H9 (cell line): ENCODE measurements around the gene ELMOD1. TPM values are rescaled to one million over a fixed set of nuclear protein-coding genes. Genes with fewer than 3 reads are reported as not detected.

Experiments
- DNase-seq: peaks from one replicate; pipeline ENCODE4 v3.0.0-alpha.2; 2017
- H2AFZ ChIP-seq: one replicate; pipeline ENCODE4 v1.6.1; 2013; ENCODE audit warnings: mild to moderate bottlenecking, low read length, control low read depth, moderate library complexity
- H2AK5ac ChIP-seq: 2 replicates; pipeline ENCODE4 v1.6.1; 2013; ENCODE audit warnings: low read length, control low read depth, mixed read lengths; ENCODE audit not compliant: insufficient read length
- H2BK120ac ChIP-seq: one replicate; pipeline ENCODE4 v1.6.1; 2013; ENCODE audit warnings: low read depth, mild to moderate bottlenecking, low read length, control low read depth, inconsistent platforms; ENCODE audit not compliant: poor library complexity, severe bottlenecking
- H2BK12ac ChIP-seq: 2 replicates; pipeline ENCODE4 v1.6.1; 2013; ENCODE audit warnings: low read length, control low read depth, mixed read lengths, low read depth; ENCODE audit not compliant: insufficient read length
- H2BK15ac ChIP-seq: 2 replicates; pipeline ENCODE4 v1.6.1; 2013; ENCODE audit warnings: low read depth, low read length, control low read depth
- H2BK20ac ChIP-seq: one replicate; pipeline ENCODE4 v1.6.1; 2013; ENCODE audit warnings: low read depth, mild to moderate bottlenecking, low read length, control low read depth, inconsistent platforms; ENCODE audit not compliant: poor library complexity, severe bottlenecking
- H2BK5ac ChIP-seq: 2 replicates; pipeline ENCODE4 v1.6.1; 2013; ENCODE audit warnings: low read length, control low read depth, mixed read lengths; ENCODE audit not compliant: insufficient read length
- H3K14ac ChIP-seq: 2 replicates; pipeline ENCODE4 v1.6.1; 2013; ENCODE audit warnings: low read length, control low read depth; ENCODE audit not compliant: insufficient read depth
- H3K18ac ChIP-seq: 2 replicates; pipeline ENCODE4 v1.6.1; 2013; ENCODE audit warnings: low read depth, mild to moderate bottlenecking, mixed read lengths, low read length, control low read depth; ENCODE audit not compliant: insufficient read length
- H3K23ac ChIP-seq: 2 replicates; pipeline ENCODE4 v1.6.1; 2013; ENCODE audit warnings: low read length, control low read depth, mixed read lengths, low read depth; ENCODE audit not compliant: insufficient read length
- H3K23me2 ChIP-seq: 2 replicates; pipeline ENCODE4 v1.6.1; 2013; ENCODE audit warnings: low read depth, mild to moderate bottlenecking, mixed read lengths, low read length, control low read depth; ENCODE audit not compliant: insufficient read length, poor library complexity, severe bottlenecking
- H3K27ac ChIP-seq: 2 replicates; pipeline ENCODE4 v1.5.1; 2013; ENCODE audit warnings: low read length, control low read depth, mixed read lengths, low read depth; ENCODE audit not compliant: insufficient read length
- H3K27me3 ChIP-seq: 2 replicates; pipeline ENCODE4 v1.6.1; 2013; ENCODE audit warnings: low read length, control low read depth, inconsistent platforms; ENCODE audit not compliant: insufficient read depth
- H3K4ac ChIP-seq: 2 replicates; pipeline ENCODE4 v1.6.1; 2013; ENCODE audit warnings: low read depth, mild to moderate bottlenecking, control low read depth, inconsistent platforms, low read length, moderate library complexity
- H3K4me1 ChIP-seq: 2 replicates; pipeline ENCODE4 v1.6.1; 2013; ENCODE audit warnings: low read length, control low read depth, inconsistent platforms; ENCODE audit not compliant: insufficient read depth
- H3K4me2 ChIP-seq: 2 replicates; pipeline ENCODE4 v1.6.1; 2013; ENCODE audit warnings: low read length, control low read depth, mixed read lengths; ENCODE audit not compliant: insufficient read length, insufficient read depth
- H3K56ac ChIP-seq: 2 replicates; pipeline ENCODE4 v1.6.1; 2013; ENCODE audit warnings: low read depth, mild to moderate bottlenecking, mixed read lengths, low read length, control low read depth; ENCODE audit not compliant: insufficient read length
- H3K79me1 ChIP-seq: 2 replicates; pipeline ENCODE4 v1.6.1; 2013; ENCODE audit warnings: low read depth, mild to moderate bottlenecking, moderate library complexity, low read length, control low read depth, inconsistent platforms; ENCODE audit not compliant: insufficient read depth, poor library complexity, severe bottlenecking
- H3K79me2 ChIP-seq: 2 replicates; pipeline ENCODE4 v1.6.1; 2013; ENCODE audit warnings: low read length, control low read depth, inconsistent platforms; ENCODE audit not compliant: insufficient read depth
- H3K9ac ChIP-seq: 2 replicates; pipeline ENCODE4 v1.6.1; 2013; ENCODE audit warnings: low read length, control low read depth, mixed read lengths; ENCODE audit not compliant: insufficient read length; ENCODE audit errors: extremely low read depth
- H3K9me3 ChIP-seq: one replicate; pipeline ENCODE4 v1.6.1; 2013; ENCODE audit warnings: low read depth, low read length, inconsistent platforms; ENCODE audit not compliant: control insufficient read depth
- H3T11ph ChIP-seq: one replicate; pipeline ENCODE4 v1.6.1; 2013; ENCODE audit warnings: mild to moderate bottlenecking, low read length, control low read depth, inconsistent platforms
- H4K20me1 ChIP-seq: one replicate; pipeline ENCODE4 v1.6.1; 2013; ENCODE audit not compliant: control insufficient read depth, insufficient read length, insufficient read depth
- H4K5ac ChIP-seq: 2 replicates; pipeline ENCODE4 v1.6.1; 2013; ENCODE audit warnings: low read depth, mild to moderate bottlenecking, mixed read lengths, low read length, control low read depth; ENCODE audit not compliant: insufficient read length
- H4K8ac ChIP-seq: replicated peaks from 2 replicates; pipeline ENCODE4 v1.6.1; 2013; ENCODE audit warnings: low read length, control low read depth, mixed read lengths, low read depth; ENCODE audit not compliant: insufficient read length
- H4K91ac ChIP-seq: 2 replicates; pipeline ENCODE4 v1.6.1; 2013; ENCODE audit warnings: low read depth, mild to moderate bottlenecking, moderate library complexity, mixed read lengths, low read length, control low read depth; ENCODE audit not compliant: insufficient read length
- H3K27ac Mint-ChIP-seq, 3 experiments: 2 replicates in 2 of 3; 3 replicates in 1 of 3; pipeline ENCODE4 v1.8.0; 2020 to 2021; ENCODE audit warnings: mixed read lengths in 3 of 3, mild to moderate bottlenecking in 1 of 3, moderate library complexity in 1 of 3
- H3K27me3 Mint-ChIP-seq: 2 replicates; pipeline ENCODE4 v1.8.0; 2021; ENCODE audit warnings: low read depth, mild to moderate bottlenecking, moderate library complexity, mixed read lengths
- H3K36me3 Mint-ChIP-seq, 3 experiments: 2 replicates in 2 of 3; 3 replicates in 1 of 3; pipeline ENCODE4 v1.8.0; 2020 to 2021; ENCODE audit warnings: low read depth in 3 of 3, mixed read lengths in 3 of 3; ENCODE audit not compliant: insufficient read depth in 1 of 3
- H3K4me1 Mint-ChIP-seq, 2 experiments: 2 replicates each; pipeline ENCODE4 v1.8.0; 2020; ENCODE audit warnings: mixed read lengths in 2 of 2
- H3K4me3 Mint-ChIP-seq, 2 experiments: 2 replicates in 1 of 2; 3 replicates in 1 of 2; pipeline ENCODE4 v1.8.0; 2020 to 2021; ENCODE audit warnings: mild to moderate bottlenecking in 2 of 2, mixed read lengths in 2 of 2, moderate library complexity in 1 of 2
- H3K9me3 Mint-ChIP-seq, 2 experiments: 2 replicates in 1 of 2; 3 replicates in 1 of 2; pipeline ENCODE4 v1.8.0; 2020; ENCODE audit warnings: mild to moderate bottlenecking in 2 of 2, mixed read lengths in 2 of 2, moderate library complexity in 1 of 2
- WGBS: extraction: QIAGEN DNeasy Blood & Tissue Kit; methylation state at CpG from one replicate; pipeline ENCODE4 v1.1.7; 2013; ENCODE audit warnings: missing lambda C conversion rate, low lambda C conversion rate, mixed read lengths; ENCODE audit not compliant: insufficient read length; ENCODE audit errors: extremely low coverage; 5-methylcytosine and 5-hydroxymethylcytosine counted together
- total RNA-seq: library from RNA; stranded (reverse); gene quantifications from 2 replicates; pipeline ENCODE4 v1.2.1, GENCODE V29; 2021
- TF ChIP-seq, protein P1 (sequence below): fragments of 200-600 bp; sonication (generic); conservative IDR thresholded peaks from 3 replicates; pipeline ENCODE4 v1.8.0; 2021; ENCODE audit warnings: antibody characterized with exemption, mild to moderate bottlenecking

ELMOD1 gene
- total RNA-seq, 1 experiment from 2014 or later: 0.61 TPM

DNA sequence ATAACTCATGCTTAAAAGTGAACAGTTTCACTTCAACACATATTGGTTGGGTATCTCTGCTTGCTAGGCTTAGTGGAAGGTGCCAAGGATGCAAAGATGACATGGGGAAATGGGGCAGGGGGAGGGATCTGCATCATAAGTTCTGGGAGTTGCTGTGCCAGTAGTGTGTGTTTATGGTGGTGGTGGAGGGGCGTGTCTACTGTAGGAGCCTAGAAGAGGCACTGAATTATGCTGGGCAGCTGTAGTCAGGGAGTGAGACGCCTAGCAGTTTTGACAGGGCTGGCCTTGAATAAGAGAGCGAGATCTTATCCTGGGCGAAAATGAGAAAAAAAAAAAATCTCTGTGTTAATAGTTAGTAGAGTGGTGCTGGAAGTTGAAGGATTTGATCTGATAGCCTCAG is 3.0 kb downstream of the ELMOD1 start:
- Histone ChIP-seq H2AFZ (no peak overlapping the region), H3K9me3 (no peaks in the 10 kb centered on the region), H4K91ac (no peak overlapping the region), H3K4me2 (no peak overlapping the region), H2BK12ac (no peak overlapping the region), H3K23me2 (peaks cover 21% of the 10 kb centered on the region), H3K27ac (no peak overlapping the region), H3K27me3 (peaks cover 29% of the 10 kb centered on the region), H3K14ac (no peak overlapping the region), H3T11ph (no peak overlapping the region), H4K5ac (no peak overlapping the region), H2BK120ac (no peak overlapping the region), H3K4ac (no peak overlapping the region), H3K79me2 (no peaks in the 10 kb centered on the region), H2BK5ac (no peak overlapping the region), H2AK5ac (no peak overlapping the region), H3K56ac (no peak overlapping the region), H4K20me1 (no peaks in the 10 kb centered on the region), H3K79me1 (no peaks in the 10 kb centered on the region), H4K8ac (no peak overlapping the region), H2BK20ac (no peak overlapping the region), H3K23ac (no peak overlapping the region), H3K9ac (no peak overlapping the region), H3K18ac (no peak overlapping the region), H2BK15ac (no peak overlapping the region), H3K4me1 (peaks cover 12% of the 10 kb centered on the region)
- WGBS: no CpG with 5 or more reads among the region's 4 CpGs
- H3K27me3 Mint-ChIP-seq: peaks cover 64% of the 10 kb centered on the region
- peaks cover 38 to 44% of the 10 kb centered on the region in 2 experiments for H3K4me1 Mint-ChIP-seq
- TF ChIP-seq, protein P1, sequence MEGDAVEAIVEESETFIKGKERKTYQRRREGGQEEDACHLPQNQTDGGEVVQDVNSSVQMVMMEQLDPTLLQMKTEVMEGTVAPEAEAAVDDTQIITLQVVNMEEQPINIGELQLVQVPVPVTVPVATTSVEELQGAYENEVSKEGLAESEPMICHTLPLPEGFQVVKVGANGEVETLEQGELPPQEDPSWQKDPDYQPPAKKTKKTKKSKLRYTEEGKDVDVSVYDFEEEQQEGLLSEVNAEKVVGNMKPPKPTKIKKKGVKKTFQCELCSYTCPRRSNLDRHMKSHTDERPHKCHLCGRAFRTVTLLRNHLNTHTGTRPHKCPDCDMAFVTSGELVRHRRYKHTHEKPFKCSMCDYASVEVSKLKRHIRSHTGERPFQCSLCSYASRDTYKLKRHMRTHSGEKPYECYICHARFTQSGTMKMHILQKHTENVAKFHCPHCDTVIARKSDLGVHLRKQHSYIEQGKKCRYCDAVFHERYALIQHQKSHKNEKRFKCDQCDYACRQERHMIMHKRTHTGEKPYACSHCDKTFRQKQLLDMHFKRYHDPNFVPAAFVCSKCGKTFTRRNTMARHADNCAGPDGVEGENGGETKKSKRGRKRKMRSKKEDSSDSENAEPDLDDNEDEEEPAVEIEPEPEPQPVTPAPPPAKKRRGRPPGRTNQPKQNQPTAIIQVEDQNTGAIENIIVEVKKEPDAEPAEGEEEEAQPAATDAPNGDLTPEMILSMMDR: no peak
- DNase-seq: no peak
- no peak overlapping the region for H3K27ac Mint-ChIP-seq
- no peaks in the 10 kb centered on the region for H3K36me3 Mint-ChIP-seq
- H3K9me3 Mint-ChIP-seq: no peaks in the 10 kb centered on the region
- peak overlapping the region in 1 of 2 experiments; percentile 50; a peak in 3 of 5 replicates for H3K4me3 Mint-ChIP-seq
